Measurements from ENCODE around the gene ARTN. TPM values are rescaled to one million over a fixed set of nuclear protein-coding genes. Genes with fewer than 3 reads are reported as not detected.
A peak's percentile ranks its signal among the peaks of the same experiment; 100 is the strongest.

Gene ARTN
- total and polyA plus RNA-seq, 9 of the 15 experiments (the other 6 are each of a cell fraction or from before 2014, with no cell fraction given) = 0.06 to 0.38 TPM; not detected in 7

- Histone ChIP-seq H3K79me2 (ENCODE audit: control insufficient read depth, insufficient read depth, low read length) (peaks cover 45% of the 10 kb centered on the region), H3K27me3 (ENCODE audit: control insufficient read depth in 2 of 2, insufficient read depth in 2 of 2, low read length in 2 of 2) (no peaks in the 10 kb centered on the region), H3K4me1 (replicated peaks in 1 of 2; ENCODE audit: control insufficient read depth in 2 of 2, insufficient read depth in 2 of 2, low read length in 2 of 2) (peaks cover 17 to 41% of the 10 kb centered on the region in 2 experiments), H3K9ac (ENCODE audit: insufficient read depth in 1 of 2, low read depth in 2 of 2, low read length in 2 of 2) (peak overlapping the region; percentile 98), H3K36me3 (ENCODE audit: control insufficient read depth, insufficient read depth, low read length) (peaks cover 21% of the 10 kb centered on the region), H3K4me3 (peak overlapping the region; percentile 60), H3K9me3 (replicated peaks; ENCODE audit: control insufficient read depth, insufficient read depth, low read depth, low read length) (no peaks in the 10 kb centered on the region), H3K4me2 (ENCODE audit: insufficient read depth, low read length) (peak overlapping the region; percentile 98), H4K20me1 (replicated peaks; ENCODE audit: control insufficient read depth, insufficient read depth, low read length) (no peaks in the 10 kb centered on the region), H3K9me1 (ENCODE audit: control insufficient read depth, insufficient read depth, low read length) (no peaks in the 10 kb centered on the region), H3K27ac (ENCODE audit: extremely low read depth, low read depth, low read length) (peak overlapping the region; percentile 99), H2AFZ (ENCODE audit: low read depth, low read length) (peak overlapping the region; percentile 100)
- under 1% methylated on average over 24 of the region's 27 CpGs for WGBS (ENCODE audit: insufficient coverage, low coverage, missing lambda C conversion rate)
- intact Hi-C loops (cut with micrococcal nuclease) (loop anchor here (5.0 kb wide), 1 partner anchor 90 kb away; no protein-coding TSS in a partner anchor), in situ Hi-C loops (cut with MboI) (no loop called here)
- DNase-seq (ENCODE audit: extremely low read depth in 1 of 4, low spot score in 3 of 4) (no peak), FAIRE-seq (peak; percentile 11), ATAC-seq (peak; percentile 14)
- ChIA-PET POLR2A (interaction anchor here (0.6 to 2.9 kb wide), 9 partner anchors 11 to 295 kb away, joined by 3 to 11 read pairs (median 3); partner anchors contain the start of gene DPH2), CTCF (ENCODE audit: low intra/inter-chr PET ratio) (interaction anchor here (1.0 to 1.7 kb wide), 3 partner anchors 13 to 417 kb away, joined by 3 to 7 read pairs (median 4); partner anchors contain the start of genes ARTN and PTPRF)
- TSS peak; percentile 69 for BruUV-seq (replicated peaks)
- TF ChIP-seq TCF7 (IDR thresholded peaks at IDR 0.05; ENCODE audit: borderline replicate concordance) (no peak; the same call in 1 of the 2 replicates), DPF2 (IDR thresholded peaks at IDR 0.05) (peak; percentile 32; the same call in 1 of the 2 replicates), CBFB (CRISPR knock-in tag; IDR thresholded peaks at IDR 0.05) (peak; percentile 49; the same call in 1 of the 2 replicates), ZNF140 (CRISPR knock-in tag; IDR thresholded peaks at IDR 0.05) (no peak), ZBTB7A (IDR thresholded peaks at IDR 0.05; ENCODE audit: borderline replicate concordance, control insufficient read depth, low read depth, low read length) (peak; percentile 18; the same call in 1 of the 2 replicates), NCOA1 (IDR thresholded peaks at IDR 0.05; ENCODE audit: low read depth) (0 out of 2 replicates have a peak, but pooled peaks have one; percentile 12), SMARCA4 (IDR thresholded peaks at IDR 0.05) (0 out of 2 replicates have a peak, but pooled peaks have one; percentile 15), SRF (CRISPR knock-in tag; IDR thresholded peaks at IDR 0.05) (no peak), EGR1 (conservative IDR thresholded peaks at IDR 0.05) (peak; percentile 30), ERF (CRISPR knock-in tag; IDR thresholded peaks at IDR 0.05) (peak; percentile 17; the same call in 1 of the 2 replicates), ZNF830 (CRISPR knock-in tag; IDR thresholded peaks at IDR 0.05) (0 out of 2 replicates have a peak, but pooled peaks have one; percentile 56), E2F3 (CRISPR knock-in tag; IDR thresholded peaks at IDR 0.05) (no peak), BRCA1 (IDR thresholded peaks at IDR 0.05) (no peak), BRCA1 (CRISPR knock-in tag; IDR thresholded peaks at IDR 0.05) (no peak), ZNF740 (CRISPR knock-in tag; IDR thresholded peaks at IDR 0.05) (peak; percentile 65; the same call in 1 of the 2 replicates), ZNF740 (tag; IDR thresholded peaks at IDR 0.05) (no peak; a peak in 1 of 4 replicates)
These were observed 13.7 kb downstream of the ARTN start for GRCh38 chr1:43947061-43947873.

Data from K562 (cell line).